Measurements from ENCODE around the gene SAMD9L.

GRCh38 chr7:93146472-93147141 lies 1.6 kb downstream of the SAMD9L start:
- no peak for TF ChIP-seq POLR2A (IDR thresholded peaks at IDR 0.05)
- TF ChIP-seq, protein P1, sequence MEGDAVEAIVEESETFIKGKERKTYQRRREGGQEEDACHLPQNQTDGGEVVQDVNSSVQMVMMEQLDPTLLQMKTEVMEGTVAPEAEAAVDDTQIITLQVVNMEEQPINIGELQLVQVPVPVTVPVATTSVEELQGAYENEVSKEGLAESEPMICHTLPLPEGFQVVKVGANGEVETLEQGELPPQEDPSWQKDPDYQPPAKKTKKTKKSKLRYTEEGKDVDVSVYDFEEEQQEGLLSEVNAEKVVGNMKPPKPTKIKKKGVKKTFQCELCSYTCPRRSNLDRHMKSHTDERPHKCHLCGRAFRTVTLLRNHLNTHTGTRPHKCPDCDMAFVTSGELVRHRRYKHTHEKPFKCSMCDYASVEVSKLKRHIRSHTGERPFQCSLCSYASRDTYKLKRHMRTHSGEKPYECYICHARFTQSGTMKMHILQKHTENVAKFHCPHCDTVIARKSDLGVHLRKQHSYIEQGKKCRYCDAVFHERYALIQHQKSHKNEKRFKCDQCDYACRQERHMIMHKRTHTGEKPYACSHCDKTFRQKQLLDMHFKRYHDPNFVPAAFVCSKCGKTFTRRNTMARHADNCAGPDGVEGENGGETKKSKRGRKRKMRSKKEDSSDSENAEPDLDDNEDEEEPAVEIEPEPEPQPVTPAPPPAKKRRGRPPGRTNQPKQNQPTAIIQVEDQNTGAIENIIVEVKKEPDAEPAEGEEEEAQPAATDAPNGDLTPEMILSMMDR (IDR thresholded peaks at IDR 0.05) = no peak
